GM23338 (cell line): ENCODE data around the gene CHP1.

Source experiments
- CREB1 ChIP-seq: fragments of 250-450 bp; sonication (Bioruptor Pico); IDR thresholded peaks from 2 replicates; pipeline ENCODE4 v1.5.0; 2020; ENCODE audit warnings: low read depth, mild to moderate bottlenecking, moderate library complexity
- EZH2 ChIP-seq: fragments of 200-600 bp; sonication (generic); IDR thresholded peaks from one replicate; pipeline ENCODE4 v1.8.0; 2017; ENCODE audit warnings: antibody characterized with exemption, mild to moderate bottlenecking, low read depth; ENCODE audit not compliant: unreplicated experiment
- EZH2phosphoT487 ChIP-seq: fragments of 200-600 bp; sonication (generic); IDR thresholded peaks from one replicate; pipeline ENCODE4 v1.8.1; 2018; ENCODE audit warnings: antibody characterized with exemption; ENCODE audit not compliant: unreplicated experiment
- JUNB ChIP-seq: IDR thresholded peaks from one replicate; pipeline ENCODE4 v1.6.1; 2016; ENCODE audit warnings: antibody characterized with exemption; ENCODE audit not compliant: unreplicated experiment
- NANOG ChIP-seq: IDR thresholded peaks from 2 replicates; pipeline ENCODE4 v1.6.1; 2016; ENCODE audit warnings: antibody characterized with exemption, borderline replicate concordance
- POLR2AphosphoS5 ChIP-seq: IDR thresholded peaks from 2 replicates; pipeline ENCODE4 v1.6.1; 2016; ENCODE audit warnings: antibody characterized with exemption, low read depth
- STAT1 ChIP-seq: IDR thresholded peaks from one replicate; pipeline ENCODE4 v1.6.1; 2016; ENCODE audit warnings: antibody characterized with exemption; ENCODE audit not compliant: unreplicated experiment
- ZNF114 ChIP-seq: fragments of 250-450 bp; sonication (Bioruptor Pico); IDR thresholded peaks from 2 replicates; pipeline ENCODE4 v1.5.0; 2020; ENCODE audit warnings: mild to moderate bottlenecking, moderate library complexity
- ZNF331 ChIP-seq: fragments of 250-450 bp; sonication (Bioruptor Pico); IDR thresholded peaks from 2 replicates; pipeline ENCODE4 v1.5.0; 2020; ENCODE audit warnings: low read depth, mild to moderate bottlenecking, moderate library complexity
- TF ChIP-seq, protein P1 (sequence below): IDR thresholded peaks from one replicate; pipeline ENCODE4 v1.6.1; 2018; ENCODE audit warnings: antibody characterized with exemption; ENCODE audit not compliant: unreplicated experiment
- TF ChIP-seq, protein P2 (sequence below), 2 experiments: fragments of 200-600 bp in 1 of 2; sonication (generic) in 1 of 2; conservative IDR thresholded peaks; 2 replicates each; pipeline versions ENCODE4 v1.5.1 to v1.6.1; 2016 to 2017; ENCODE audit warnings: antibody characterized with exemption in 2 of 2, low read depth in 2 of 2, mild to moderate bottlenecking in 2 of 2, moderate library complexity in 1 of 2
- TF ChIP-seq, protein P3 (sequence below): IDR thresholded peaks from 2 replicates; pipeline ENCODE4 v1.6.1; 2016; ENCODE audit warnings: antibody characterized with exemption
- TF ChIP-seq, protein P4 (sequence below): fragments of 250-450 bp; sonication (Bioruptor Pico); IDR thresholded peaks from 2 replicates; pipeline ENCODE4 v1.5.0; 2020; ENCODE audit warnings: mild to moderate bottlenecking, moderate library complexity

DNA sequence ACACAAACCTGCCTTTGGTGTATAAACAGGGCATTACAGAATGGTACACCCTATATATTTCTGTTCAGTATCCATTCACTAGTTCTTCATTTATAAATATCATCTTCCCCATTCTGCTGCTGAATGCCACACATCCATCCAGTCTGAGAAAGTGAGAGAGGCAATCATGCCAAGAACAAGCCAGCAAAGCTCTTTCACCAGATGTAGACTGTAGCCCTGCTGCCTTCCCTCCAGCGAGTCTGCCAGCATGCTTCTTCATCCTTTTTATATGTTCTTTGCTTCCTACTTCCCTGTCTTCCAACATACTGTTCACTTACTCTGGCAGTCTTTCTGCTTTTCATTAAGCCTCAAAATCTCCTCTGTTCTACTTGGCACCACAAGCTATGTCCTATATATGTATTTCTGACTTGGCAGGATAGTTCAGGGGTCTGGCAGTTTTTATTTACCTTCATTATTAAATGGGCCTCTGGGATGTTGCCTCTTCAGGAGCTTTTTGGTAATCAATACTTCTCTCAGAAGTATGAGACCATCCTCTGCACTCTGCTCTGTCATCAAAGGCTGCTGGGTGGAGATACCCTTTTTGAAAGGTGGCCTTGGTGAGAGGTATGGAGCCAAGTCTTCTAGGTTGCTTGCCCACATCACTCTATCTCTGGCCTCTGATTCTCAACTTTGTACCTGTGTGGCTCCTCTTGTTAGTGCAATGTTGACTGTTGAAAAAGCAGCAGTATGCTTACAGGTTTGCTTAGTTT is 48.6 kb downstream of the CHP1 start:
- TF ChIP-seq POLR2AphosphoS5, result no peak
- TF ChIP-seq, protein P1, sequence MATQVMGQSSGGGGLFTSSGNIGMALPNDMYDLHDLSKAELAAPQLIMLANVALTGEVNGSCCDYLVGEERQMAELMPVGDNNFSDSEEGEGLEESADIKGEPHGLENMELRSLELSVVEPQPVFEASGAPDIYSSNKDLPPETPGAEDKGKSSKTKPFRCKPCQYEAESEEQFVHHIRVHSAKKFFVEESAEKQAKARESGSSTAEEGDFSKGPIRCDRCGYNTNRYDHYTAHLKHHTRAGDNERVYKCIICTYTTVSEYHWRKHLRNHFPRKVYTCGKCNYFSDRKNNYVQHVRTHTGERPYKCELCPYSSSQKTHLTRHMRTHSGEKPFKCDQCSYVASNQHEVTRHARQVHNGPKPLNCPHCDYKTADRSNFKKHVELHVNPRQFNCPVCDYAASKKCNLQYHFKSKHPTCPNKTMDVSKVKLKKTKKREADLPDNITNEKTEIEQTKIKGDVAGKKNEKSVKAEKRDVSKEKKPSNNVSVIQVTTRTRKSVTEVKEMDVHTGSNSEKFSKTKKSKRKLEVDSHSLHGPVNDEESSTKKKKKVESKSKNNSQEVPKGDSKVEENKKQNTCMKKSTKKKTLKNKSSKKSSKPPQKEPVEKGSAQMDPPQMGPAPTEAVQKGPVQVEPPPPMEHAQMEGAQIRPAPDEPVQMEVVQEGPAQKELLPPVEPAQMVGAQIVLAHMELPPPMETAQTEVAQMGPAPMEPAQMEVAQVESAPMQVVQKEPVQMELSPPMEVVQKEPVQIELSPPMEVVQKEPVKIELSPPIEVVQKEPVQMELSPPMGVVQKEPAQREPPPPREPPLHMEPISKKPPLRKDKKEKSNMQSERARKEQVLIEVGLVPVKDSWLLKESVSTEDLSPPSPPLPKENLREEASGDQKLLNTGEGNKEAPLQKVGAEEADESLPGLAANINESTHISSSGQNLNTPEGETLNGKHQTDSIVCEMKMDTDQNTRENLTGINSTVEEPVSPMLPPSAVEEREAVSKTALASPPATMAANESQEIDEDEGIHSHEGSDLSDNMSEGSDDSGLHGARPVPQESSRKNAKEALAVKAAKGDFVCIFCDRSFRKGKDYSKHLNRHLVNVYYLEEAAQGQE, result no peak
- TF ChIP-seq, protein P2, sequence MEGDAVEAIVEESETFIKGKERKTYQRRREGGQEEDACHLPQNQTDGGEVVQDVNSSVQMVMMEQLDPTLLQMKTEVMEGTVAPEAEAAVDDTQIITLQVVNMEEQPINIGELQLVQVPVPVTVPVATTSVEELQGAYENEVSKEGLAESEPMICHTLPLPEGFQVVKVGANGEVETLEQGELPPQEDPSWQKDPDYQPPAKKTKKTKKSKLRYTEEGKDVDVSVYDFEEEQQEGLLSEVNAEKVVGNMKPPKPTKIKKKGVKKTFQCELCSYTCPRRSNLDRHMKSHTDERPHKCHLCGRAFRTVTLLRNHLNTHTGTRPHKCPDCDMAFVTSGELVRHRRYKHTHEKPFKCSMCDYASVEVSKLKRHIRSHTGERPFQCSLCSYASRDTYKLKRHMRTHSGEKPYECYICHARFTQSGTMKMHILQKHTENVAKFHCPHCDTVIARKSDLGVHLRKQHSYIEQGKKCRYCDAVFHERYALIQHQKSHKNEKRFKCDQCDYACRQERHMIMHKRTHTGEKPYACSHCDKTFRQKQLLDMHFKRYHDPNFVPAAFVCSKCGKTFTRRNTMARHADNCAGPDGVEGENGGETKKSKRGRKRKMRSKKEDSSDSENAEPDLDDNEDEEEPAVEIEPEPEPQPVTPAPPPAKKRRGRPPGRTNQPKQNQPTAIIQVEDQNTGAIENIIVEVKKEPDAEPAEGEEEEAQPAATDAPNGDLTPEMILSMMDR (conservative IDR thresholded peaks at IDR 0.05; ENCODE audit: low read depth in 2 of 2), result no peak
- TF ChIP-seq JUNB, result no peak
- TF ChIP-seq EZH2phosphoT487, result no peak
- TF ChIP-seq EZH2, result no peak
- TF ChIP-seq CREB1 (CRISPR knock-in tag), result no peak
- no peak for TF ChIP-seq ZNF331 (CRISPR knock-in tag)
- TF ChIP-seq, protein P3, sequence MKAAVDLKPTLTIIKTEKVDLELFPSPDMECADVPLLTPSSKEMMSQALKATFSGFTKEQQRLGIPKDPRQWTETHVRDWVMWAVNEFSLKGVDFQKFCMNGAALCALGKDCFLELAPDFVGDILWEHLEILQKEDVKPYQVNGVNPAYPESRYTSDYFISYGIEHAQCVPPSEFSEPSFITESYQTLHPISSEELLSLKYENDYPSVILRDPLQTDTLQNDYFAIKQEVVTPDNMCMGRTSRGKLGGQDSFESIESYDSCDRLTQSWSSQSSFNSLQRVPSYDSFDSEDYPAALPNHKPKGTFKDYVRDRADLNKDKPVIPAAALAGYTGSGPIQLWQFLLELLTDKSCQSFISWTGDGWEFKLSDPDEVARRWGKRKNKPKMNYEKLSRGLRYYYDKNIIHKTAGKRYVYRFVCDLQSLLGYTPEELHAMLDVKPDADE, result no peak
- TF ChIP-seq ZNF114 (CRISPR knock-in tag), result no peak
- TF ChIP-seq, protein P4, sequence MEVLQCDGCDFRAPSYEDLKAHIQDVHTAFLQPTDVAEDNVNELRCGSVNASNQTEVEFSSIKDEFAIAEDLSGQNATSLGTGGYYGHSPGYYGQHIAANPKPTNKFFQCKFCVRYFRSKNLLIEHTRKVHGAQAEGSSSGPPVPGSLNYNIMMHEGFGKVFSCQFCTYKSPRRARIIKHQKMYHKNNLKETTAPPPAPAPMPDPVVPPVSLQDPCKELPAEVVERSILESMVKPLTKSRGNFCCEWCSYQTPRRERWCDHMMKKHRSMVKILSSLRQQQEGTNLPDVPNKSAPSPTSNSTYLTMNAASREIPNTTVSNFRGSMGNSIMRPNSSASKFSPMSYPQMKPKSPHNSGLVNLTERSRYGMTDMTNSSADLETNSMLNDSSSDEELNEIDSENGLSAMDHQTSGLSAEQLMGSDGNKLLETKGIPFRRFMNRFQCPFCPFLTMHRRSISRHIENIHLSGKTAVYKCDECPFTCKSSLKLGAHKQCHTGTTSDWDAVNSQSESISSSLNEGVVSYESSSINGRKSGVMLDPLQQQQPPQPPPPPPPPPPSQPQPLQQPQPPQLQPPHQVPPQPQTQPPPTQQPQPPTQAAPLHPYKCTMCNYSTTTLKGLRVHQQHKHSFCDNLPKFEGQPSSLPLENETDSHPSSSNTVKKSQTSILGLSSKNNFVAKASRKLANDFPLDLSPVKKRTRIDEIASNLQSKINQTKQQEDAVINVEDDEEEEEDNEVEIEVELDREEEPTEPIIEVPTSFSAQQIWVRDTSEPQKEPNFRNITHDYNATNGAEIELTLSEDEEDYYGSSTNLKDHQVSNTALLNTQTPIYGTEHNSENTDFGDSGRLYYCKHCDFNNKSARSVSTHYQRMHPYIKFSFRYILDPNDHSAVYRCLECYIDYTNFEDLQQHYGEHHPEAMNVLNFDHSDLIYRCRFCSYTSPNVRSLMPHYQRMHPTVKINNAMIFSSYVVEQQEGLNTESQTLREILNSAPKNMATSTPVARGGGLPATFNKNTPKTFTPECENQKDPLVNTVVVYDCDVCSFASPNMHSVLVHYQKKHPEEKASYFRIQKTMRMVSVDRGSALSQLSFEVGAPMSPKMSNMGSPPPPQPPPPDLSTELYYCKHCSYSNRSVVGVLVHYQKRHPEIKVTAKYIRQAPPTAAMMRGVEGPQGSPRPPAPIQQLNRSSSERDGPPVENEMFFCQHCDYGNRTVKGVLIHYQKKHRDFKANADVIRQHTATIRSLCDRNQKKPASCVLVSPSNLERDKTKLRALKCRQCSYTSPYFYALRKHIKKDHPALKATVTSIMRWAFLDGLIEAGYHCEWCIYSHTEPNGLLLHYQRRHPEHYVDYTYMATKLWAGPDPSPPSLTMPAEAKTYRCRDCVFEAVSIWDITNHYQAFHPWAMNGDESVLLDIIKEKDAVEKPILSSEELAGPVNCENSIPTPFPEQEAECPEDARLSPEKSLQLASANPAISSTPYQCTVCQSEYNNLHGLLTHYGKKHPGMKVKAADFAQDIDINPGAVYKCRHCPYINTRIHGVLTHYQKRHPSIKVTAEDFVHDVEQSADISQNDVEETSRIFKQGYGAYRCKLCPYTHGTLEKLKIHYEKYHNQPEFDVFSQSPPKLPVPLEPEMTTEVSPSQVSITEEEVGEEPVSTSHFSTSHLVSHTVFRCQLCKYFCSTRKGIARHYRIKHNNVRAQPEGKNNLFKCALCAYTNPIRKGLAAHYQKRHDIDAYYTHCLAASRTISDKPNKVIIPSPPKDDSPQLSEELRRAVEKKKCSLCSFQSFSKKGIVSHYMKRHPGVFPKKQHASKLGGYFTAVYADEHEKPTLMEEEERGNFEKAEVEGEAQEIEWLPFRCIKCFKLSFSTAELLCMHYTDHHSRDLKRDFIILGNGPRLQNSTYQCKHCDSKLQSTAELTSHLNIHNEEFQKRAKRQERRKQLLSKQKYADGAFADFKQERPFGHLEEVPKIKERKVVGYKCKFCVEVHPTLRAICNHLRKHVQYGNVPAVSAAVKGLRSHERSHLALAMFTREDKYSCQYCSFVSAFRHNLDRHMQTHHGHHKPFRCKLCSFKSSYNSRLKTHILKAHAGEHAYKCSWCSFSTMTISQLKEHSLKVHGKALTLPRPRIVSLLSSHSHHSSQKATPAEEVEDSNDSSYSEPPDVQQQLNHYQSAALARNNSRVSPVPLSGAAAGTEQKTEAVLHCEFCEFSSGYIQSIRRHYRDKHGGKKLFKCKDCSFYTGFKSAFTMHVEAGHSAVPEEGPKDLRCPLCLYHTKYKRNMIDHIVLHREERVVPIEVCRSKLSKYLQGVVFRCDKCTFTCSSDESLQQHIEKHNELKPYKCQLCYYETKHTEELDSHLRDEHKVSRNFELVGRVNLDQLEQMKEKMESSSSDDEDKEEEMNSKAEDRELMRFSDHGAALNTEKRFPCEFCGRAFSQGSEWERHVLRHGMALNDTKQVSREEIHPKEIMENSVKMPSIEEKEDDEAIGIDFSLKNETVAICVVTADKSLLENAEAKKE, result no peak
- no peak for TF ChIP-seq NANOG
- no peak for TF ChIP-seq STAT1
